OCI-LY3 (cell line): Measurements from ENCODE around the gene DHRSX.

ENCODE experiments used
- H2AFZ ChIP-seq: fragments of 200-600, 300-600 bp; shearing (Covaris generic); 2 replicates; pipeline ENCODE4 v1.6.0; 2014; ENCODE audit warnings: antibody characterized with exemption, low read depth, low read length
- H3K27ac ChIP-seq: fragments of 200-600, 300-600 bp; sonication (generic); 2 replicates; pipeline ENCODE4 v1.5.1; 2014; ENCODE audit warnings: mild to moderate bottlenecking, low read length, moderate library complexity, mixed read lengths
- H3K27me3 ChIP-seq: fragments of 200-600, 300-600 bp; sonication (generic); 2 replicates; pipeline ENCODE4 v1.6.1; 2014; ENCODE audit warnings: low read depth, low read length, mixed read lengths
- H3K36me3 ChIP-seq: fragments of 200-600, 300-600 bp; sonication (generic); replicated peaks from 2 replicates; pipeline ENCODE3; 2014; ENCODE audit warnings: low read depth, low read length, mixed read lengths
- H3K4me1 ChIP-seq: fragments of 300-600, 200-600 bp; sonication (generic); 2 replicates; pipeline ENCODE4 v1.6.1; 2014; ENCODE audit warnings: low read length, mixed read lengths
- H3K4me2 ChIP-seq: fragments of 200-600, 300-600 bp; sonication (generic); 2 replicates; pipeline ENCODE4 v1.6.1; 2014; ENCODE audit warnings: low read length, mixed read lengths
- H3K4me3 ChIP-seq: fragments of 300-600, 200-600 bp; sonication (generic); 2 replicates; pipeline ENCODE4 v1.5.1; 2014; ENCODE audit warnings: antibody characterized with exemption, mild to moderate bottlenecking, low read length, moderate library complexity
- H3K79me2 ChIP-seq: fragments of 300-600, 200-600 bp; shearing (Covaris generic); 2 replicates; pipeline ENCODE4 v1.6.1; 2014; ENCODE audit warnings: mild to moderate bottlenecking, low read length, mixed read lengths
- H3K9ac ChIP-seq: fragments of 300-600, 200-600 bp; shearing (Covaris generic); 2 replicates; pipeline ENCODE4 v1.6.0; 2014; ENCODE audit warnings: mild to moderate bottlenecking, low read length, moderate library complexity
- H3K9me3 ChIP-seq: fragments of 200-600, 300-600 bp; shearing (Covaris generic); 2 replicates; pipeline ENCODE4 v1.6.1; 2014; ENCODE audit warnings: low read length, mixed read lengths; ENCODE audit not compliant: insufficient read depth
- H4K20me1 ChIP-seq: fragments of 200-600, 300-600 bp; sonication (generic); 2 replicates; pipeline ENCODE4 v1.6.1; 2016; ENCODE audit warnings: low read length, mixed read lengths; ENCODE audit not compliant: insufficient read depth
- EZH2phosphoT487 ChIP-seq: fragments of 200-600 bp; shearing (Covaris generic); IDR thresholded peaks from 2 replicates; pipeline ENCODE4 v1.6.1; 2018; ENCODE audit warnings: antibody characterized with exemption, mixed run types, low read depth
- TF ChIP-seq, protein P1 (sequence below): fragments of 200-600, 300-600 bp; sonication (generic); IDR thresholded peaks from 2 replicates; pipeline ENCODE4 v1.5.1; 2014; ENCODE audit warnings: antibody characterized with exemption, low read length, low read depth

The DHRSX gene

GRCh38 chrX:2264179-2265030 lies 236.4 kb downstream of the DHRSX start:
- no peak overlapping the region for H3K9ac ChIP-seq
- no peaks in the 10 kb centered on the region for H3K9me3 ChIP-seq
- H3K36me3 ChIP-seq: peaks cover 3% of the 10 kb centered on the region
- H3K4me2 ChIP-seq: no peak overlapping the region
- TF ChIP-seq, protein P1, sequence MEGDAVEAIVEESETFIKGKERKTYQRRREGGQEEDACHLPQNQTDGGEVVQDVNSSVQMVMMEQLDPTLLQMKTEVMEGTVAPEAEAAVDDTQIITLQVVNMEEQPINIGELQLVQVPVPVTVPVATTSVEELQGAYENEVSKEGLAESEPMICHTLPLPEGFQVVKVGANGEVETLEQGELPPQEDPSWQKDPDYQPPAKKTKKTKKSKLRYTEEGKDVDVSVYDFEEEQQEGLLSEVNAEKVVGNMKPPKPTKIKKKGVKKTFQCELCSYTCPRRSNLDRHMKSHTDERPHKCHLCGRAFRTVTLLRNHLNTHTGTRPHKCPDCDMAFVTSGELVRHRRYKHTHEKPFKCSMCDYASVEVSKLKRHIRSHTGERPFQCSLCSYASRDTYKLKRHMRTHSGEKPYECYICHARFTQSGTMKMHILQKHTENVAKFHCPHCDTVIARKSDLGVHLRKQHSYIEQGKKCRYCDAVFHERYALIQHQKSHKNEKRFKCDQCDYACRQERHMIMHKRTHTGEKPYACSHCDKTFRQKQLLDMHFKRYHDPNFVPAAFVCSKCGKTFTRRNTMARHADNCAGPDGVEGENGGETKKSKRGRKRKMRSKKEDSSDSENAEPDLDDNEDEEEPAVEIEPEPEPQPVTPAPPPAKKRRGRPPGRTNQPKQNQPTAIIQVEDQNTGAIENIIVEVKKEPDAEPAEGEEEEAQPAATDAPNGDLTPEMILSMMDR: no peak
- no peak for TF ChIP-seq EZH2phosphoT487
- no peak overlapping the region for H2AFZ ChIP-seq
- H3K27ac ChIP-seq: no peak overlapping the region
- no peak overlapping the region for H3K4me3 ChIP-seq
- no peaks in the 10 kb centered on the region for H3K4me1 ChIP-seq
- peaks cover 8% of the 10 kb centered on the region; the same call in 1 of the 2 replicates for H4K20me1 ChIP-seq
- no peaks in the 10 kb centered on the region for H3K79me2 ChIP-seq
- no peaks in the 10 kb centered on the region for H3K27me3 ChIP-seq

GRCh38 chrX:2263203-2263602 lies 237.6 kb downstream of the DHRSX start:
- Histone ChIP-seq H2AFZ (no peak overlapping the region), H3K79me2 (no peaks in the 10 kb centered on the region), H3K9ac (no peak overlapping the region), H3K36me3 (peaks cover 3% of the 10 kb centered on the region), H3K9me3 (no peaks in the 10 kb centered on the region), H3K27me3 (no peaks in the 10 kb centered on the region), H3K4me3 (no peak overlapping the region), H3K4me2 (no peak overlapping the region), H3K27ac (no peak overlapping the region), H3K4me1 (no peaks in the 10 kb centered on the region), H4K20me1 (peaks cover 11% of the 10 kb centered on the region; the same call in 1 of the 2 replicates)
- TF ChIP-seq, protein P1: no peak
- TF ChIP-seq EZH2phosphoT487: no peak

DNA sequence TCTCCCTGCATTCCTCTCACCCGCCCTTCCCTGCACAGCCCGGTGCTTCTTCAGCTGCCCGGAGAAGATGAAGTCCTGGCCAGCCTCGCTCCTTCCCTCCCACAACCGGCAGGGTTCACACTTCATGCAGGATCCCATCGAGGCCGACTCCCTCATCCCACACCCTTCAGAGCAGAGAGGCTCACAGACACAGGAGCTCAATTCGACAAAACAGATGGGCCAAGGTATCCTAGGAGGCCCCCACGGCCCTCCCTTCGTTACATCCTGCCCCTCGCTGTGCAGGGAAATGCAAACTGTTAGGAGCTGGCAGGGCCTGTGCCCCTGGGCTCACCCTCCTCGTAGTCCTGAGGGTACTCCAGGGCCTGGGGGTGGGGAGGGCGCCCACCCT lies 238.1 kb downstream of the DHRSX start:
- Histone ChIP-seq H3K27me3 (no peaks in the 10 kb centered on the region), H3K9ac (no peak overlapping the region), H3K4me1 (no peaks in the 10 kb centered on the region), H3K4me2 (no peak overlapping the region), H3K27ac (no peak overlapping the region), H3K36me3 (peaks cover 3% of the 10 kb centered on the region), H3K9me3 (no peaks in the 10 kb centered on the region), H3K79me2 (no peaks in the 10 kb centered on the region), H2AFZ (no peak overlapping the region), H3K4me3 (no peak overlapping the region), H4K20me1 (peaks cover 11% of the 10 kb centered on the region; the same call in 1 of the 2 replicates)
- no peak for TF ChIP-seq EZH2phosphoT487
- TF ChIP-seq, protein P1: no peak

DNA sequence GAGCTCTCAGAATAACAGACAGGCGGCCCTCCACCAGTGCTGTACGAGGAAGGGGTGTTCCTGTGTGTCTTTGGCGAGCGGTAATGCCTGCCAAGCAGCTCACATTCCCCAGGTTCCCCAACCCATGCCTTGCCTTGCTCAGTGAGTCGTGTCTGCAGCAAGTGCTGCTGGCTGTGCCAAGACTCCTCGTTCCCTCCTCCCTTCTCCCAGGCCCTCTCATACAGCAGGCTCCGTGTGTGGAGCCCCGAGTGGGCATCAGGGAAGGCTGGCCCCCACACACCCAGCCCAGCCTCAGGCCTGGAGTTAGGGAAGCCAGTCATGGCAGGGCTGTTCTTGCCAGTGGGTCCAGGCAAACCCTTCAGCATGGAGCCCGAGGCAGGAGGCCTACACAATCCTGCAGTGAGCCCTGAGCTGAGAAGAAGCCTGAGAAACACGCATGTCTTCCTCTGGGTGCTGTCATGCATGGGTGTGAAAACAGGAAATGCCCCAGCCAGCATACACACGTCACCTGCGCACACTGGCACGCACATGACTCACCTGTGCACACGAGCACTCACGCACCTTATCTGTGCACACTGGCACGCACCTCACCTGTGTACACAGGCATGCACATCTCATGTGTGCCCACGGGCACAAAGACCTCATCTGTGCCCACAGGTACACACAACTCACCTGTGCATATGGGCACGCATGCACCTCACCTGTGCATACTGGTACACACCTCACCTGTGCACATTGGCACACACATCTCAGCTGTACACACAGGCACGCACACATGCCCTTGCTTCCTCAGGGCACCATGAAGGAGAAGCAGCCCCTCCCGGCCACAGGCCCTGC lies 238.7 kb downstream of the DHRSX start:
- no peaks in the 10 kb centered on the region for H3K9me3 ChIP-seq
- TF ChIP-seq EZH2phosphoT487: no peak
- TF ChIP-seq, protein P1: no peak
- H4K20me1 ChIP-seq: peaks cover 11% of the 10 kb centered on the region; the same call in 1 of the 2 replicates
- H3K27me3 ChIP-seq: no peaks in the 10 kb centered on the region
- H2AFZ ChIP-seq: no peak overlapping the region
- H3K36me3 ChIP-seq: peaks cover 3% of the 10 kb centered on the region
- H3K79me2 ChIP-seq: no peaks in the 10 kb centered on the region
- no peaks in the 10 kb centered on the region for H3K4me1 ChIP-seq
- no peak overlapping the region for H3K27ac ChIP-seq
- H3K4me2 ChIP-seq: no peak overlapping the region
- H3K9ac ChIP-seq: no peak overlapping the region
- no peak overlapping the region for H3K4me3 ChIP-seq
